SH-SY5Y (cell line): ENCODE results near the gene KANSL1.

Source experiments
- GATA2 ChIP-seq: IDR thresholded peaks from 2 replicates; pipeline ENCODE4 v1.6.1; 2011; ENCODE audit warnings: mild to moderate bottlenecking, low read depth, low read length
- GATA3 ChIP-seq: IDR thresholded peaks from 2 replicates; pipeline ENCODE4 v1.6.1; 2011; ENCODE audit warnings: low read depth, mild to moderate bottlenecking, low read length, moderate library complexity

GRCh38 chr17:46157443-46158062, 35.7 kb downstream of the KANSL1 start:
- no peak for TF ChIP-seq GATA2
- TF ChIP-seq GATA3 = no peak
